HepG2 (cell line): ENCODE measurements around the gene CARMIL3. TPM values are rescaled to one million over a fixed set of nuclear protein-coding genes. Genes with fewer than 3 reads are reported as not detected.

ENCODE experiments used
- NAIF1 ChIP-seq: sonication (generic); formaldehyde crosslinking; IDR thresholded peaks from 2 replicates; pipeline ENCODE4 v1.5.0; 2020; ENCODE audit warnings: mild to moderate bottlenecking, missing genetic modification reagents, borderline replicate concordance
- PHB2 ChIP-seq: fragments of 450-650 bp; IDR thresholded peaks from 2 replicates; pipeline ENCODE4 v1.6.1; 2018; ENCODE audit not compliant: partially characterized antibody
- SKI ChIP-seq: fragments of 450-650 bp; IDR thresholded peaks from one replicate; pipeline ENCODE4 v1.6.1; 2018; ENCODE audit warnings: mild to moderate bottlenecking; ENCODE audit not compliant: partially characterized antibody
- SYNCRIP ChIP-seq: fragments of 200-400 bp; formaldehyde crosslinking; IDR thresholded peaks from 2 replicates; pipeline ENCODE4 v1.6.1; 2018; ENCODE audit warnings: mild to moderate bottlenecking, low read depth, low read length; ENCODE audit not compliant: insufficient read depth
- U2AF1 ChIP-seq: fragments of 200-400 bp; formaldehyde crosslinking; optimal IDR thresholded peaks from 2 replicates; pipeline ENCODE3; 2017; ENCODE audit warnings: mild to moderate bottlenecking, low read depth, low read length
- ZFP90 ChIP-seq: sonication (generic); formaldehyde crosslinking; IDR thresholded peaks from 2 replicates; pipeline ENCODE4 v1.8.0; 2022; ENCODE audit warnings: missing genetic modification reagents, mild to moderate bottlenecking, inconsistent platforms, borderline replicate concordance
- polyA plus RNA-seq, 8 experiments: library from polyadenylated mRNA; depleted of rRNA in 3 of 8; stranded (reverse) in 7 of 8; unstranded in 1 of 8; fragments of >200 nt; fragmentation: Illumina TruSeq in 4 of 8; extraction: Trizol in 4 of 8; gene quantifications; 2 replicates each; pipeline versions ENCODE4 v1.2.1 to v1.2.3, GENCODE V29; 2011 to 2016; ENCODE audit warnings: low read depth in 4 of 8, missing spikeins in 1 of 8, mixed read lengths in 1 of 8; ENCODE audit not compliant: insufficient read depth in 1 of 8
- total RNA-seq, 5 experiments: library from RNA; depleted of rRNA; stranded (reverse); fragments of >200 nt; fragmentation: Illumina TruSeq; extraction: Trizol; gene quantifications; 2 replicates each; pipeline ENCODE4 v1.2.3, GENCODE V29; 2016; ENCODE audit warnings: low read depth in 1 of 5
- TF ChIP-seq, protein P1 (sequence below), 2 experiments: fragments of 450-650 bp in 1 of 2; sonication (generic) in 1 of 2; formaldehyde crosslinking in 1 of 2; IDR thresholded peaks; 2 replicates each; pipeline versions ENCODE4 v1.6.1 to v1.8.0; 2016 to 2022; ENCODE audit warnings: antibody characterized with exemption in 1 of 2, mild to moderate bottlenecking in 1 of 2, missing genetic modification reagents in 1 of 2
- TF ChIP-seq, protein P2 (sequence below): sonication (generic); formaldehyde crosslinking; IDR thresholded peaks from 2 replicates; pipeline ENCODE4 v1.9.0; 2021; ENCODE audit warnings: missing genetic modification reagents, borderline replicate concordance
- TF ChIP-seq, protein P3 (sequence below): IDR thresholded peaks from 2 replicates; pipeline ENCODE4 v1.4.0; 2020; ENCODE audit warnings: mild to moderate bottlenecking, missing genetic modification reagents
- TF ChIP-seq, protein P4 (sequence below): sonication (generic); formaldehyde crosslinking; IDR thresholded peaks from 2 replicates; pipeline ENCODE4 v1.5.0; 2020; ENCODE audit warnings: missing genetic modification reagents

CARMIL3 gene
- total and polyA plus RNA-seq, 2 of the 13 experiments (the other 11 are each of a cell fraction or from before 2014, with no cell fraction given): 0.27 to 0.55 TPM

DNA sequence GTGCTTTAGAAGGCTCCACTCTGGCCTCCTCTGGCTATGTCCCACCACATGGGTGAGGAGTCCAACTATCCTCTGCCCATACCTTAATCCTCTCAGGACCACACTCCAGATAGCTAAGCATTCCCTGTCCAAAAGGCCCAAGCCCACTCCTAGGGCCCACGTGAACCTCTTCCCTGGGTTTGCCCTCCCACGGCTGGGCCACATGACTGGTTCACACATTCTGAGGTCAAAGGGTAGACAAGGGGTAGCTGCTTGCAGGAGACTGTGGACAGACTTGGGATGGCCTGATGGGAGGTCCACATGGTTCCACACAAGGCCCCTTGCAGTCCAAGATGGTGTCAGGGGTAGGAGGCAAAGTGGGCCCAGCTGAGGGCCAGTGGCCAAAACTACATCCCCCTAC lies 36.3 kb downstream of the CARMIL3 start (continued):
- TF ChIP-seq, protein P1, sequence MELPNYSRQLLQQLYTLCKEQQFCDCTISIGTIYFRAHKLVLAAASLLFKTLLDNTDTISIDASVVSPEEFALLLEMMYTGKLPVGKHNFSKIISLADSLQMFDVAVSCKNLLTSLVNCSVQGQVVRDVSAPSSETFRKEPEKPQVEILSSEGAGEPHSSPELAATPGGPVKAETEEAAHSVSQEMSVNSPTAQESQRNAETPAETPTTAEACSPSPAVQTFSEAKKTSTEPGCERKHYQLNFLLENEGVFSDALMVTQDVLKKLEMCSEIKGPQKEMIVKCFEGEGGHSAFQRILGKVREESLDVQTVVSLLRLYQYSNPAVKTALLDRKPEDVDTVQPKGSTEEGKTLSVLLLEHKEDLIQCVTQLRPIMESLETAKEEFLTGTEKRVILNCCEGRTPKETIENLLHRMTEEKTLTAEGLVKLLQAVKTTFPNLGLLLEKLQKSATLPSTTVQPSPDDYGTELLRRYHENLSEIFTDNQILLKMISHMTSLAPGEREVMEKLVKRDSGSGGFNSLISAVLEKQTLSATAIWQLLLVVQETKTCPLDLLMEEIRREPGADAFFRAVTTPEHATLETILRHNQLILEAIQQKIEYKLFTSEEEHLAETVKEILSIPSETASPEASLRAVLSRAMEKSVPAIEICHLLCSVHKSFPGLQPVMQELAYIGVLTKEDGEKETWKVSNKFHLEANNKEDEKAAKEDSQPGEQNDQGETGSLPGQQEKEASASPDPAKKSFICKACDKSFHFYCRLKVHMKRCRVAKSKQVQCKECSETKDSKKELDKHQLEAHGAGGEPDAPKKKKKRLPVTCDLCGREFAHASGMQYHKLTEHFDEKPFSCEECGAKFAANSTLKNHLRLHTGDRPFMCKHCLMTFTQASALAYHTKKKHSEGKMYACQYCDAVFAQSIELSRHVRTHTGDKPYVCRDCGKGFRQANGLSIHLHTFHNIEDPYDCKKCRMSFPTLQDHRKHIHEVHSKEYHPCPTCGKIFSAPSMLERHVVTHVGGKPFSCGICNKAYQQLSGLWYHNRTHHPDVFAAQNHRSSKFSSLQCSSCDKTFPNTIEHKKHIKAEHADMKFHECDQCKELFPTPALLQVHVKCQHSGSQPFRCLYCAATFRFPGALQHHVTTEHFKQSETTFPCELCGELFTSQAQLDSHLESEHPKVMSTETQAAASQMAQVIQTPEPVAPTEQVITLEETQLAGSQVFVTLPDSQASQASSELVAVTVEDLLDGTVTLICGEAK (IDR thresholded peaks at IDR 0.05): no peak
- TF ChIP-seq, protein P1 (CRISPR knock-in tag; IDR thresholded peaks at IDR 0.05): peak; percentile 53; the same call in 1 of the 2 replicates
- no peak for TF ChIP-seq SYNCRIP
- no peak for TF ChIP-seq U2AF1
- TF ChIP-seq NAIF1: no peak
- TF ChIP-seq, protein P2, sequence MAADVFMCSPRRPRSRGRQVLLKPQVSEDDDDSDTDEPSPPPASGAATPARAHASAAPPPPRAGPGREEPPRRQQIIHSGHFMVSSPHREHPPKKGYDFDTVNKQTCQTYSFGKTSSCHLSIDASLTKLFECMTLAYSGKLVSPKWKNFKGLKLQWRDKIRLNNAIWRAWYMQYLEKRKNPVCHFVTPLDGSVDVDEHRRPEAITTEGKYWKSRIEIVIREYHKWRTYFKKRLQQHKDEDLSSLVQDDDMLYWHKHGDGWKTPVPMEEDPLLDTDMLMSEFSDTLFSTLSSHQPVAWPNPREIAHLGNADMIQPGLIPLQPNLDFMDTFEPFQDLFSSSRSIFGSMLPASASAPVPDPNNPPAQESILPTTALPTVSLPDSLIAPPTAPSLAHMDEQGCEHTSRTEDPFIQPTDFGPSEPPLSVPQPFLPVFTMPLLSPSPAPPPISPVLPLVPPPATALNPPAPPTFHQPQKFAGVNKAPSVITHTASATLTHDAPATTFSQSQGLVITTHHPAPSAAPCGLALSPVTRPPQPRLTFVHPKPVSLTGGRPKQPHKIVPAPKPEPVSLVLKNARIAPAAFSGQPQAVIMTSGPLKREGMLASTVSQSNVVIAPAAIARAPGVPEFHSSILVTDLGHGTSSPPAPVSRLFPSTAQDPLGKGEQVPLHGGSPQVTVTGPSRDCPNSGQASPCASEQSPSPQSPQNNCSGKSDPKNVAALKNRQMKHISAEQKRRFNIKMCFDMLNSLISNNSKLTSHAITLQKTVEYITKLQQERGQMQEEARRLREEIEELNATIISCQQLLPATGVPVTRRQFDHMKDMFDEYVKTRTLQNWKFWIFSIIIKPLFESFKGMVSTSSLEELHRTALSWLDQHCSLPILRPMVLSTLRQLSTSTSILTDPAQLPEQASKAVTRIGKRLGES (CRISPR knock-in tag): no peak
- TF ChIP-seq, protein P3, sequence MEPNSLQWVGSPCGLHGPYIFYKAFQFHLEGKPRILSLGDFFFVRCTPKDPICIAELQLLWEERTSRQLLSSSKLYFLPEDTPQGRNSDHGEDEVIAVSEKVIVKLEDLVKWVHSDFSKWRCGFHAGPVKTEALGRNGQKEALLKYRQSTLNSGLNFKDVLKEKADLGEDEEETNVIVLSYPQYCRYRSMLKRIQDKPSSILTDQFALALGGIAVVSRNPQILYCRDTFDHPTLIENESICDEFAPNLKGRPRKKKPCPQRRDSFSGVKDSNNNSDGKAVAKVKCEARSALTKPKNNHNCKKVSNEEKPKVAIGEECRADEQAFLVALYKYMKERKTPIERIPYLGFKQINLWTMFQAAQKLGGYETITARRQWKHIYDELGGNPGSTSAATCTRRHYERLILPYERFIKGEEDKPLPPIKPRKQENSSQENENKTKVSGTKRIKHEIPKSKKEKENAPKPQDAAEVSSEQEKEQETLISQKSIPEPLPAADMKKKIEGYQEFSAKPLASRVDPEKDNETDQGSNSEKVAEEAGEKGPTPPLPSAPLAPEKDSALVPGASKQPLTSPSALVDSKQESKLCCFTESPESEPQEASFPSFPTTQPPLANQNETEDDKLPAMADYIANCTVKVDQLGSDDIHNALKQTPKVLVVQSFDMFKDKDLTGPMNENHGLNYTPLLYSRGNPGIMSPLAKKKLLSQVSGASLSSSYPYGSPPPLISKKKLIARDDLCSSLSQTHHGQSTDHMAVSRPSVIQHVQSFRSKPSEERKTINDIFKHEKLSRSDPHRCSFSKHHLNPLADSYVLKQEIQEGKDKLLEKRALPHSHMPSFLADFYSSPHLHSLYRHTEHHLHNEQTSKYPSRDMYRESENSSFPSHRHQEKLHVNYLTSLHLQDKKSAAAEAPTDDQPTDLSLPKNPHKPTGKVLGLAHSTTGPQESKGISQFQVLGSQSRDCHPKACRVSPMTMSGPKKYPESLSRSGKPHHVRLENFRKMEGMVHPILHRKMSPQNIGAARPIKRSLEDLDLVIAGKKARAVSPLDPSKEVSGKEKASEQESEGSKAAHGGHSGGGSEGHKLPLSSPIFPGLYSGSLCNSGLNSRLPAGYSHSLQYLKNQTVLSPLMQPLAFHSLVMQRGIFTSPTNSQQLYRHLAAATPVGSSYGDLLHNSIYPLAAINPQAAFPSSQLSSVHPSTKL (CRISPR knock-in tag): no peak
- TF ChIP-seq, protein P4, sequence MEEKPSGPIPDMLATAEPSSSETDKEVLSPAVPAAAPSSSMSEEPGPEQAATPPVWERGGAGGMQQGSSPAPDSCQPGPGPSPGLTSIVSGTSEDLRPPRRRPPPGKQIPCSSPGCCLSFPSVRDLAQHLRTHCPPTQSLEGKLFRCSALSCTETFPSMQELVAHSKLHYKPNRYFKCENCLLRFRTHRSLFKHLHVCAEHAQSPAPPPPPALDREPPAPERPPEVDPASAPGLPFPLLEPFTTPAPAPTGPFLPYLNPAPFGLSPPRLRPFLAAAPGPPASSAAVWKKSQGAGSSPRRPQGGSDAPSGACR (CRISPR knock-in tag): no peak
- TF ChIP-seq SKI: no peak
- no peak for TF ChIP-seq PHB2
- no peak for TF ChIP-seq ZFP90
